Coronary artery (tissue), 2 donors: Measurements from ENCODE around the gene SP140L.
"Not testable (repeated sequence)": the region's sequence is repeated elsewhere in the genome, so short reads cannot be mapped to it uniquely, and the experiment has no call there.

ENCODE experiments used
- DNase-seq: peaks from one replicate; pipeline ENCODE4 v3.0.0-alpha.2; 2017; ENCODE audit warnings: low spot score
- H3K27ac ChIP-seq, 2 donors: fragments of 200-600 bp; sonication (generic); one replicate each; pipeline ENCODE4 v1.5.1; 2016 to 2019
- H3K4me3 ChIP-seq: fragments of 200-600 bp; sonication (generic); 2 replicates; pipeline ENCODE4 v1.5.1; 2016; ENCODE audit warnings: mild to moderate bottlenecking, moderate library complexity
- CTCF ChIP-seq: fragments of 200-600 bp; sonication (generic); IDR thresholded peaks from one replicate; pipeline ENCODE4 v1.5.1; 2019; ENCODE audit warnings: antibody characterized with exemption

Gene SP140L

GRCh38 chr2:230326453-230327417, at the start of gene SP140L:
TSS of gene SP140L (plus strand) at chr2:230327193. CDS start at chr2:230327270, 77 bp downstream.
- DNase-seq = peak; percentile 81
- peak within 1 kb of the TSS; percentile 69 for H3K4me3 ChIP-seq
- TF ChIP-seq CTCF = no peak
- H3K27ac ChIP-seq = peak within 1 kb of the TSS; percentile 1 to 59

GRCh38 chr2:230282936-230283335, 44.1 kb upstream of the SP140L start:
- Histone ChIP-seq H3K4me3 (no peak overlapping the region), H3K27ac (no peak overlapping the region)
- TF ChIP-seq CTCF = no peak
- DNase-seq = no peak

- Histone ChIP-seq H3K4me3 (no peak overlapping the region), H3K27ac (no peak overlapping the region)
- TF ChIP-seq CTCF = no peak
- no peak for DNase-seq
Observed at GRCh38 chr2:230286048-230286447, 40.9 kb upstream of the SP140L start.

GRCh38 chr2:230289311-230289710, 37.7 kb upstream of the SP140L start:
- not testable (repeated sequence) for H3K27ac ChIP-seq, H3K4me3 ChIP-seq, DNase-seq

GRCh38 chr2:230295192-230295591, 31.8 kb upstream of the SP140L start:
- no peak overlapping the region for H3K4me3 ChIP-seq
- no peak for DNase-seq
- TF ChIP-seq CTCF = no peak
- no peak overlapping the region for H3K27ac ChIP-seq

GRCh38 chr2:230296917-230297316, 30.1 kb upstream of the SP140L start:
- no peak overlapping the region for H3K4me3 ChIP-seq
- no peak for DNase-seq
- no peak for TF ChIP-seq CTCF
- no peak overlapping the region for H3K27ac ChIP-seq

- no peak overlapping the region for H3K27ac ChIP-seq
- DNase-seq = no peak
- TF ChIP-seq CTCF = no peak
- no peak overlapping the region for H3K4me3 ChIP-seq
Observed at GRCh38 chr2:230299618-230300017, 27.4 kb upstream of the SP140L start.
